Duodenal mucosa (tissue), 2 donors: ENCODE data around the gene SAMD4A.

Experiments used
- H3K27ac ChIP-seq: one replicate; pipeline ENCODE4 v1.7.0; 2013; ENCODE audit warnings: low read depth, low read length
- H3K27me3 ChIP-seq, 2 donors: one replicate each; pipeline ENCODE4 v1.7.0; 2013; ENCODE audit warnings: low read length in 2 of 2, control low read depth in 1 of 2; ENCODE audit not compliant: insufficient read depth in 2 of 2, control insufficient read depth in 1 of 2
- H3K36me3 ChIP-seq, 2 donors: one replicate each; pipeline ENCODE4 v1.7.0; 2013; ENCODE audit warnings: low read length in 2 of 2, control low read depth in 1 of 2; ENCODE audit not compliant: insufficient read depth in 2 of 2, control insufficient read depth in 1 of 2
- H3K4me1 ChIP-seq, 2 donors: one replicate each; pipeline ENCODE4 v1.7.0; 2013; ENCODE audit warnings: low read length in 2 of 2, control low read depth in 1 of 2; ENCODE audit not compliant: insufficient read depth in 2 of 2, control insufficient read depth in 1 of 2
- H3K4me3 ChIP-seq, 2 donors: one replicate each; pipeline ENCODE4 v1.7.0; 2013; ENCODE audit warnings: low read length in 2 of 2, low read depth in 1 of 2
- H3K9ac ChIP-seq, 2 donors: one replicate each; pipeline ENCODE4 v1.7.0; 2013; ENCODE audit warnings: low read length in 2 of 2, low read depth in 1 of 2
- H3K9me3 ChIP-seq, 2 donors: one replicate each; pipeline ENCODE4 v1.7.0; 2013; ENCODE audit warnings: low read length in 2 of 2, control low read depth in 1 of 2; ENCODE audit not compliant: control insufficient read depth in 1 of 2

SAMD4A gene

DNA sequence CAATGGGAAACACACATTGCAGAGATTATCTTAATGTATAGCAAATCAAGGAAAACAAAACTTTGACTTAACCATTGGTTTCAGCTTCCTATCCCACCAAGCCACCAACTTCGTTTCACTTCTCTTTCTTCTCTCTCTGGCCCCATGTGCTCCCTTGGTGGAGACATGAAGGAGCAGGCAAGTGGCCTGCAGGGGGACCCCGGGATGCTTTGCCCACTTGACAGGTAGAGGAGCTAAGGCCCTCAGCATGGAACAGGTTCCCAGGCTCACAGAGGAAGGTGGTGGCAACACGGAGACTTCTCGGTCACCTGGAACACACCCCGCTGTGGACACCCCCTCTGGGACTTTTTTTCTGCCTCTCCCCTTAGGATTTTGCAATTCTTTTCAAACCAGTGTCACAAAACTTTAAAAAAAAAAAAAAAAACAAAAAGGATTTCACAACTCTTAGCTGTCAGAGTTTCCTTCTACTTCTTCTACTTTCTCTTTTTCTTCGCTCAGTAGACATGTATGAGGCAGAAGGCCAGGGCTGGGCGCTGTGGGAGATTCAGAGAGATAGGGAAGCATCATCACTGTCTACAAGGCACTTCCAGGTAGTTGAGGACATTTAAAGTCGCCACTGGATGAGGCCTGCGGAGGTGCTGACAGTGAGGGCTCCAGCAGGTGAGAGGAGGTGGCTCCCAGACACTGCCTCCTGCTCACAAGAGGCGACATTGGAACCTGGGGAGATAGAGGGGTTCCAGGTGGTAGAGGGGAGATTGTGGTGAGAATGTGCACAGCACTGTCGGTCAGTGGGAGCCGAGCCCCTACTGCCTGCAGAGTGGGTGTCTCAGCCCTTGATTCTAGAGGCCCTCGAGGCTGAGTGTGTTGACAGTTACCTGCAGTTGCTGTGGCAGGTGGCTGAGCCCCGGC is 216.1 kb downstream of the SAMD4A start:
- H3K4me1 ChIP-seq, result peaks cover 14 to 15% of the 10 kb centered on the region in 2 donors
- H3K9me3 ChIP-seq, result no peaks in the 10 kb centered on the region
- H3K27me3 ChIP-seq, result no peaks in the 10 kb centered on the region
- H3K36me3 ChIP-seq, result peaks cover 0 to 3% of the 10 kb centered on the region in 2 donors
- no peak overlapping the region for H3K27ac ChIP-seq
- no peak overlapping the region for H3K9ac ChIP-seq
- no peak overlapping the region for H3K4me3 ChIP-seq

DNA sequence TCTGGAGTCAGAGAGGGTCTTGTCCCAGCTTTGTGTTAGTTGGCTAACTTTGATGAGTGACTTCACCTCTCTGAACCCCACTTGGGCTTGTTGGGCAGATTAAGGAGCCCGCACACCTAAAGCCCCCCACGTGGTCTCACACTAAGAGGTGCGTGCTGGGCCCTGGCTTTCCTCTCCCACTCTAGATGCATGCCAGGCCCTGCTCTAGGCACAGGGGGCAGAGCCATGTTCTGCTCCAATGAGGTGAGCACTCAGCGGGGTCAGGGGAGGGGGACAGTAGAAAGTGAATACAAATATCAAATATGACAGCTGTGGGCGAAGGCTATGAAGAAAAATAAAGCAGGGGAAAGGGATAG is 216.7 kb downstream of the SAMD4A start:
- H3K27me3 ChIP-seq, result no peaks in the 10 kb centered on the region
- no peak overlapping the region for H3K9ac ChIP-seq
- no peak overlapping the region for H3K27ac ChIP-seq
- H3K36me3 ChIP-seq, result peaks cover 0 to 3% of the 10 kb centered on the region in 2 donors
- H3K4me1 ChIP-seq, result peaks cover 14 to 15% of the 10 kb centered on the region in 2 donors
- H3K4me3 ChIP-seq, result no peak overlapping the region
- no peaks in the 10 kb centered on the region for H3K9me3 ChIP-seq

DNA sequence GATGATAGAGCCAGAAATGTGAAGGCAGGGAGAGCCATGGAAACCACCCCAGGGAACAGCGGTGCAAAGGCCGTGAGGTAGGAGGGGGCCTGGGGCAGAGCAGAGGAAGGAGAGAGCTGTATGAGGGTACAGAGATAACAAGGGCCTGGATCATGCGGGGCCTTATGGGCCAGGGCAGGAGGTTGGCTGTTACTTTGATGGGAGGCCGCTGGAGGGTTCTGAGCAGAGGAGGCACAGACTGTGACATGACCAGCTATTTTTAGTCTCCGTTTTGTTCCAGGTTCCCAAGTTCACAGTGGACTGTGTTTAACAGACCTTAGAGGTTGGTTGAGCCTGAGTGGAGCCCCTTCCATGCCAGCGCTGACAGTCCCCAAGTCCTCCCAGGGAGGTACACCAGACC is 217.1 kb downstream of the SAMD4A start:
- H3K4me3 ChIP-seq, result peak overlapping the region in 1 of 2 donors; percentile 7
- no peaks in the 10 kb centered on the region for H3K27me3 ChIP-seq
- H3K27ac ChIP-seq, result no peak overlapping the region
- no peaks in the 10 kb centered on the region for H3K9me3 ChIP-seq
- H3K36me3 ChIP-seq, result no peaks in the 10 kb centered on the region
- no peak overlapping the region for H3K9ac ChIP-seq
- H3K4me1 ChIP-seq, result peaks cover 14 to 15% of the 10 kb centered on the region in 2 donors

DNA sequence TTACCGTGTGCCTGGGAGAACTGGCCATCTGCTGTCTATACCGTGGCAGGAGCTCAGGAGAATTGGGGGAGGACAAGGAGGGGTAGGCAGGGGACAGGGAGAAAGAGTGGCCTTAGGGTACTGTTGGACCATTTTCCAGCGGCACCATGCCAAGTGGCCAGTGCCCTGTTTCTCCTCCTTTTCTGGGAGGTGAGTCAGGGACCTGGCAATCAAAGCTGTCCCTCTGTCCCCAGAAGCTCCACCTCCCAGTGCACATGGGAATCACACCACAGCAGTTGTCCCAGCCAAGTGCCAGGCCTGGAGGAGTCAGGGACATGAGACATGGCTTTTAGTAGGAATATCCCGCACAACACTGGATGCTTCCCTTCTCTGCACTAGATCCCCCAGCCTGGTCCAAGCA is 217.7 kb downstream of the SAMD4A start:
- Histone ChIP-seq H3K27ac (no peak overlapping the region), H3K9ac (no peak overlapping the region), H3K4me1 (peaks cover 14 to 15% of the 10 kb centered on the region in 2 donors), H3K4me3 (no peak overlapping the region), H3K36me3 (no peaks in the 10 kb centered on the region), H3K27me3 (no peaks in the 10 kb centered on the region), H3K9me3 (no peaks in the 10 kb centered on the region)

DNA sequence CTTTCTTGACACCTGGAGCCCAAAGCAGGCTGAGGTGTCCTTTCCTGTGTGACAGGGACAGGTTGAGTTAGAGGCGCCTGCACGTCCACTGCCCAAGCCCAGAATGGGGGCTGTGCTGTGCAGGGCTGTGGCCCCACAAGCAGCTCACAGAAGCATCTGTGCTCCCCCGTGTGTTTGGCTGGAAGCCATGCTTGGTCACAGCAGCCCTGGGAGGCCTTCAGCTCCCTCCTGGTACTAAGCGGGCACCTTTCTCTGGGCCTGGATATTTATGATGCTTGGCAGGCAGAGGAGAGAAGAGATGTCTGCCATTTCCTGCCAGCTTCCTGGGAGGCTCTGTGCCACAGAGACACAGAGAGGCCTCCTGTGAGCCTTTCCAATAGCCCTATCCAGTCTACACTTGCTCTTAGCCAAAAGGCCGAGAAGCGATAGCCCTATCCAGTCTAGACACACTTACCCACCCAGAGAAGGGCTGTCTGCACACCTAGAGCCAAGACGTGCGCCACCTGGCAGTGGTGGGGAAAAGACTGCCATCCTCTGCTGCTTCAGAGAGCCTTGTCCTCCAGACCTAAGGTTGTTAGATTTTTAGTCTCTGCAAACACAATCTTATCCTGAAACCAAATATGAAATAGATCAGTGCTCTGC is 218.3 kb downstream of the SAMD4A start:
- no peaks in the 10 kb centered on the region for H3K9me3 ChIP-seq
- H3K36me3 ChIP-seq, result no peaks in the 10 kb centered on the region
- H3K27me3 ChIP-seq, result no peaks in the 10 kb centered on the region
- H3K4me1 ChIP-seq, result peaks cover 14 to 15% of the 10 kb centered on the region in 2 donors
- H3K4me3 ChIP-seq, result no peak overlapping the region
- no peak overlapping the region for H3K9ac ChIP-seq
- H3K27ac ChIP-seq, result no peak overlapping the region

DNA sequence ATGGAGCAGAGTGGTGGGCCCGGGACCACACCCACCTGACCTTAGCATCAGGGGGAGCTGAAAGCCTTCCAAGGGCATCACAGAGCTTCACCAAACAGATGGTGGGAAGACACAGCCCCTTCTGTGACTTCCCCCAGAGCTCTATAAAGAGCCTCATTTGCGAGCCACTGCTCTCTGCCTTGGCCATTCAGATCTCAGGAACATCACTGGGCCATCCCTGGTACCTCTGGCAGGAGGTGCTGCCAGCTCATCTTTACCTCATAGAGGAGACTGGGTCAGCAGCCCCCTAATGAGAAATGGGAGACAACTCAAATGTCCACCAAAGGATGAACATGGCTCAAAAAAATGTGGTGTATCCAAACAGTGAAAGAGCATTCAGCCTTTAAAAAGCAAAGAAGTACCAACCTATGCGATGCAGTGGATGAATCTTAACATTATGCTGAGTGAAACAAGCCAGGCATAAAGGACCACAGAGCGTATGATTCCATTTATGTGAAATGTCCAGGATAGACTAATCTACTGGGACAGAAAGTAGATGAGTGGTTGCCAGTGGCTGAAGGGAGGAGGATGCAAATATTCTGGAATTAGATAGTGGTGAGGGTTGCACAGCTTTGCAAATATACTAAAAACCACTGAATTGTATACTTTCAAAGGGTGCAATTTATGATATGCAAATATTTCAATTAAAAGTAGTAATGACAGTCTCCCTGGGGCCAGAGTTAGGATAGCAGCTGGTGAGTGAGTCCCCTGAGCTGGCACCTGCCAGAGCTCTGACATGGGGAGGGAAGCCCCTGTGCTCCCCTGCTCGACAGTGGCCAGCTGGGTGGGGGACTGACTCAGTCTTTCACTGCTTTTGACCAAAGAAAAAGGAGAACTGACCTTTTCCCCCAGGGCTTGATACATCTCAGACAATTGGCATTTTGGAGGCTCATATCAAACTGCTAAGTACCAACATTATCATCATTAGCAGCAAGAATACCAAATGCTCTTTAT is 219.1 kb downstream of the SAMD4A start:
- Histone ChIP-seq H3K9ac (no peak overlapping the region), H3K9me3 (no peaks in the 10 kb centered on the region), H3K27me3 (no peaks in the 10 kb centered on the region), H3K36me3 (no peaks in the 10 kb centered on the region), H3K4me3 (no peak overlapping the region), H3K27ac (no peak overlapping the region), H3K4me1 (peaks cover 14 to 15% of the 10 kb centered on the region in 2 donors)

DNA sequence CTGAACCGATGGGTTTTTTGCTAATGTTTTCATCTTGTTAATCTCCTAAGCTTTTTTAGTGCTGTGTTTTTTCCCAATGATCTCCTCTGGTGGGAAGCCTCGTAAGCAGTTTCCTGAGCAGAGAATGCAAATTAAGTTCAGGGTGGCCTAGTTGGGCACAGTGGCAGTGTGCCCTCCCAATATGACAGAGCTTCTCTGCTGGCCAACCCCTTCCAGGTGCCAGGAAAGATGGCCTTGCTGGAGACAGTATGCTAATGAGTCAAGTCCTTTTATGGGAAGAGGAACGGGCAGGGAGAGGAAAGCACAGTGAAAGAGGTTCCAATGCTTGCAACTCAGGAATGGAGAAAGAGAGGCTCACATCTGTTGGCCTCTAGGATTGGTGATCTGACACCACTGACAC is 219.9 kb downstream of the SAMD4A start:
- Histone ChIP-seq H3K36me3 (no peaks in the 10 kb centered on the region), H3K27ac (no peak overlapping the region), H3K9ac (no peak overlapping the region), H3K4me1 (peaks cover 14 to 15% of the 10 kb centered on the region in 2 donors), H3K9me3 (no peaks in the 10 kb centered on the region), H3K4me3 (no peak overlapping the region), H3K27me3 (no peaks in the 10 kb centered on the region)

DNA sequence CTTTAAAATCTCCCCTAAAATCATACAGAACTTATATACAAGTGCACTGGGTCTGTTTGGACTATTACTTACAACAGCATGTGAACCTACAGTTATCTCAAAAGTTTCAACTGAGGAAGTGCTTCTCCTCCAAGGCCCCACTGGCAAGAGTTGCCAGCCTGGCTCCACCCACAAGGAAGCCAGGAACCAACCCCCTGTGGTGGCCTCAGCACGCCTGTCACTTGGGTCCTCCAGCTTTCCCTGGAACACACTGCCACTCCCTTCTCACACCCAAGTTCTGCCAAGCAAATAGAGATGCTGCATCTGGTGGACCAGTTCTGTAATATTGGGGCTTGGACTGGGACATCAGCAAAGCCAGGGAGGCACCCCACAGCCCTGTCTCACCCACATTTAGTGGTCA is 220.3 kb downstream of the SAMD4A start:
- peaks cover 14 to 15% of the 10 kb centered on the region in 2 donors for H3K4me1 ChIP-seq
- H3K4me3 ChIP-seq, result no peak overlapping the region
- no peaks in the 10 kb centered on the region for H3K9me3 ChIP-seq
- H3K27ac ChIP-seq, result no peak overlapping the region
- H3K9ac ChIP-seq, result no peak overlapping the region
- no peaks in the 10 kb centered on the region for H3K36me3 ChIP-seq
- H3K27me3 ChIP-seq, result no peaks in the 10 kb centered on the region

DNA sequence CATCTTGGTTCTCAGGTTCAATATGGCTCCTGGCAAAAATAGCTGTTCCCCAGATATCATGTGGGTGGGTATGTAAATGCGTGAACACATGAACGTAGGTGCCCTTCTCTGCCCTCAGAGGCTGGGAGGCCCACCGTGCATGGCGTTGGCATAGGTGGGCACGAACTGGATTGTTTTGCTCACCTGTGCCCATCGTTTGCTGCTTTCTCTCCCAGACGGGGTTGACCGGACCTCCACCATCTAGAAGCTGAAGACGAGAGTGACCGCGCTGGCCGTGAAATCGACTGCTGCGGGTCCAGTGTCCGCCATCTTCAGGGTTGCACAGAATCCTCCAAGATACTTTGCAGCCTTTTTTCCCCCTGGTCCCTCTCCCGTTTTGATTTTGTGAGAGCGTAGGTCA is 221.8 kb downstream of the SAMD4A start:
- Histone ChIP-seq H3K27ac (no peak overlapping the region), H3K4me3 (no peak overlapping the region), H3K27me3 (no peaks in the 10 kb centered on the region), H3K9ac (no peak overlapping the region), H3K36me3 (no peaks in the 10 kb centered on the region), H3K4me1 (peaks cover 8 to 10% of the 10 kb centered on the region in 2 donors), H3K9me3 (no peaks in the 10 kb centered on the region)
